Stimulated activated CD4-positive, alpha-beta T cell treated with anti-CD3 and anti-CD28 coated beads, Interleukin-1b, Interleukin-23, amount 100 ng/mL, for 48 hours (primary cell): ENCODE results near the gene GMDS.

Experiments
- DNase-seq: peaks from one replicate; pipeline ENCODE4 v3.0.0-alpha.2; 2020

GMDS gene

DNA sequence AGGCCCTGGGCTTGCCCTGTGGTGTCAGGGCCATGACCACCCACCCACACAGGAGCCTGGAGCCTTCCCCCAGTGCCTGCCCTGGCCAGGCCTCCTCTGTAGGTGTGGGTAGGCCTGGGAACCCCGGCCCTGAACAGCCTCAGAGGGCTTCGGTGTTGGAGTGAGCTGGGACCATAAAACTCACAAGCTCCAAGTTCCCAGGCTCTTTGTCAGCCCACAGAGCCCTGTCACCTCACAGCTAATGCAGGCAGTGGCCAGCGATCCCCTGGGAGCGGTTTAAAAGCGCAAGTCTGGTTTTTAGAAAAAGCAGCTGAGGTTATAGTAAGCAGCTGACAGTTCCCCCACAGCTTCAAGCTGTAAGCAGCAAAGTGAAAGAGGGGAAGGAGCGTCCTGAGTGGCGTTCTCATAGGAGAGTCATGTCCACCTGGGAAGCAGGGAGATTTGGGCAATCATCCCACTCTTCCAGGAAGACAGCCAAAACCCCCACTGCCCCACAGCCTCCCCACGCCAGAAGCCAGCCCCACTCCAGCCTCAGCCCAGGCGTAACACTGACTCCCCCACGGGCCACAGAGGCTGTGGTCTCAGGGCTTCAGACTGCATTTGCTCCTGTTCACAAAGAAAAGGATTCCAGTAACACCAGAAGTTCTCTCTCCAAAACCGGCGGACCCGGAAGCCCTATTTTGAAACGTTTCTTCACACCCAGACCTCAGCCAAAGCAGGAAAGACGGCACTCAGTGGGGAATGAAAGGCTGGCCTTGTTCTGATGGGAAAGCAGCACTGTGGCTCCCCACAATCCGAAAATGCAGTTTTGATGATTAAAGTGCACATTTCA, 670.0 kb downstream of the GMDS start:
- no peak for DNase-seq

- no peak for DNase-seq
Observed at GRCh38 chr6:1574890-1575209, 670.6 kb downstream of the GMDS start.

DNA sequence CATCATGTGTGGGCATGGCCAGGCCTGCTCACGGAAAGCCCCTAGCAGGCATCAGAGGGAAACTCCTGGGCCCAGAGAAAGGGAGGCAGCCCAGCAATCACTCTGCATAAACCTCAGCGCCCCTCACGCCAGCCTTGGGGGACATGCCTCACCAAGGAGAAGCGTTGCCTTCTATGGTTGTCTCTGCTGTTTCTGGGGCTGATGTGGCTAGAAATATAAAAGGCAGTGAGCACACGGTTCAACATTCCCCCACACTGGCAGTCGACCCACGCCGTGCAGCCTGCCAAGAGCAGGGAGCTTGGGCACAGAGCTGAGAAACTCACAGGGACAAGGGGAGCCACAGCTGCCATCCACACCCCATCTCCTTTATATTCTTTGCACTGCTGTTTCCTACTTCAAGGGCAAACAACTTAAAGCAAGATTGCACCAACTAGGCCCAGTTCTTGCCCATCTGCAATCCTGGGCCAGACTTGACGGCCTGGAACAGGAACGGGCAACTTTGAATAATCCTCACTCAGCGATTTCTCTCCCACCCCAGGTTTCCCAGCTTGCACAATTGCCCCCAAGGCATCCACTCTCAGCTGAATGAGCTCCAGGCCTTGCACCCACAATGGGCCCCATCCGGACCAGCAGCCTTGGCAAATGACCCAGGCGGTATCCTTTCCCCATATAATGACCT, 671.2 kb downstream of the GMDS start:
- no peak for DNase-seq
